ENCODE results near the gene GLIS2.

- TF ChIP-seq CTCF (IDR thresholded peaks at IDR 0.05) (no peak), ZFX (IDR thresholded peaks at IDR 0.05; ENCODE audit: borderline replicate concordance) (no peak)
Measured at GRCh38 chr16:4369007-4369733, 53.3 kb downstream of the GLIS2 start.

All from 22Rv1 (cell line).